Heart left ventricle (tissue), 16 donors: ENCODE results near the gene TGM2. TPM values are rescaled to one million over a fixed set of nuclear protein-coding genes. Genes with fewer than 3 reads are reported as not detected.

Experiments
- ATAC-seq, 4 donors: fragments of 200-7000 bp; cut with Tn5 transposase; one replicate each; pipeline ENCODE4 v1.9.1; 2020 to 2022; ENCODE audit warnings: moderate library complexity in 4 of 4, mild to moderate bottlenecking in 3 of 4, moderate number of reproducible peaks in 1 of 4
- DNase-seq, 5 donors: peaks; one replicate each; pipeline ENCODE4 v3.0.0-alpha.2; 2020
- H3K27ac ChIP-seq, 12 donors: fragments of 200-600 bp; sonication (generic) in 4 of 12; one replicate each; pipeline versions ENCODE4 v1.5.0 to v1.8.0; 2016 to 2022; ENCODE audit warnings: mild to moderate bottlenecking in 2 of 12
- H3K27me3 ChIP-seq, 9 donors: fragments of 200-600 bp; sonication (generic) in 2 of 9; one replicate each; pipeline versions ENCODE4 v1.5.1 to v1.8.0; 2016 to 2022; ENCODE audit warnings: mild to moderate bottlenecking in 3 of 9
- H3K36me3 ChIP-seq, 9 donors: fragments of 200-600 bp; sonication (generic) in 2 of 9; one replicate each; pipeline versions ENCODE4 v1.5.0 to v1.8.0; 2018 to 2022; ENCODE audit warnings: mild to moderate bottlenecking in 2 of 9
- H3K4me1 ChIP-seq, 12 donors: fragments of 200-600 bp; sonication (generic) in 4 of 12; one replicate each; pipeline versions ENCODE4 v1.5.0 to v1.8.0; 2016 to 2022; ENCODE audit warnings: mild to moderate bottlenecking in 3 of 12
- H3K4me3 ChIP-seq, 12 donors: fragments of 200-600 bp; sonication (generic) in 4 of 12; one replicate each; pipeline versions ENCODE4 v1.5.0 to v1.8.0; 2017 to 2022; ENCODE audit warnings: mild to moderate bottlenecking in 9 of 12, moderate library complexity in 4 of 12
- H3K9me3 ChIP-seq, 12 donors: fragments of 200-600 bp; sonication (generic) in 4 of 12; one replicate each; pipeline versions ENCODE4 v1.5.0 to v1.8.0; 2016 to 2022; ENCODE audit warnings: mild to moderate bottlenecking in 1 of 12
- CTCF ChIP-seq, 12 donors: fragments of 200-600 bp; sonication (generic) in 4 of 12; IDR thresholded peaks; one replicate each; pipeline versions ENCODE4 v1.5.0 to v1.8.0; 2018 to 2022; ENCODE audit warnings: antibody characterized with exemption in 12 of 12, mild to moderate bottlenecking in 5 of 12
- POLR2A ChIP-seq, 2 donors: fragments of 450-650 bp; IDR thresholded peaks; one replicate each; pipeline ENCODE4 v1.6.1; 2017; ENCODE audit warnings: antibody characterized with exemption in 2 of 2, mild to moderate bottlenecking in 2 of 2, moderate library complexity in 2 of 2
- WGBS, 4 donors: extraction: QIAGEN DNeasy Blood & Tissue Kit in 2 of 4; methylation state at CpG; one replicate each; pipeline versions ENCODE4 v1.1.5 to v1.1.7; 2013 to 2018; 5-methylcytosine and 5-hydroxymethylcytosine counted together
- intact Hi-C, 10 donors: fragments of 100-400 bp; cut with DNase I; formaldehyde crosslinking; loops; one replicate each; pipeline versions ENCODE4 v1.11.1 to v1.14.2; 2022
- polyA plus RNA-seq, 2 donors: library from polyadenylated mRNA; stranded (reverse); fragments of 200-250 nt; gene quantifications; one replicate each; pipeline ENCODE4 v1.2.3, GENCODE V29; 2013
- total RNA-seq, 9 donors: library from RNA; depleted of rRNA in 2 of 9; stranded (reverse); fragments of >200 nt in 2 of 9; fragmentation: NEBNext Ultra II Directional in 3 of 9; extraction: Animal tissue kit (Norgen Biotek cat#: 25700) in 3 of 9; gene quantifications; one replicate each; pipeline versions ENCODE4 v1.1.0 to v1.2.4, GENCODE V29; 2016 to 2023
- donor health status: ischemic (EF 13 %, LVEDD 7.1; RV severe dilation, severe dysfunction).
- donor health status: healthy with polysubstance abuse.
- donor health status: DM: no; HTN: yes; CAD: no.
- donor health status: DM: no; HTN: no; CAD: no.
- donor health status: ischemic (EF 25% LVEDD 6.9; RV normal size, moderate dysfunction).
- donor health status: ischemic (EF 25% LVEDD 5.7; RV mildly dilated, moderate dysfunction).
- donor health status: healthy.
- donor health status: DM: yes; HTN: yes; CAD: no.
- donor health status: ischemic (EF 35%, LVEDD 5.7; RV mildly dilated, moderate dysfunction).
- donor health status: nonischemic (EF 11% LVEDD 7.7; RV severe dilation, severe dysfunction).
- donor health status: DM: yes; HTN: yes; CAD: no.
- donor health status: PGD.
- donor health status: ischemic (EF 29% LVEDD 5.4; RV normal size, mild dysfunction).
- donor health status: nonischemic (EF 23%, LVEDD 6.1; RV moderate dilation, normal function).

TGM2 gene
- total and polyA plus RNA-seq, 11 donors, result 211 to 1,146 (median 567) TPM

GRCh38 chr20:38133680-38134426 lies 31.2 kb downstream of the TGM2 start:
- no peaks in the 10 kb centered on the region for H3K27me3 ChIP-seq
- 75 to 76% (median 75%) methylated on average over 10 of the region's 10 CpGs for WGBS, 4 donors
- no peak overlapping the region for H3K4me3 ChIP-seq
- TF ChIP-seq CTCF (IDR thresholded peaks at IDR 0.05) (no peak), POLR2A (IDR thresholded peaks at IDR 0.05) (no peak)
- DNase-seq, result peak in 1 of 5 donors; percentile 19
- H3K27ac ChIP-seq, result peak overlapping the region; percentile 38 to 84 (median 76)
- peaks cover 6 to 59% (median 29%) of the 10 kb centered on the region in 12 donors for H3K4me1 ChIP-seq
- H3K36me3 ChIP-seq, result peaks cover 2 to 86% (median 81%) of the 10 kb centered on the region in 9 donors
- intact Hi-C loops, result no loop called here
- no peaks in the 10 kb centered on the region for H3K9me3 ChIP-seq
- ATAC-seq, result no peak

DNA sequence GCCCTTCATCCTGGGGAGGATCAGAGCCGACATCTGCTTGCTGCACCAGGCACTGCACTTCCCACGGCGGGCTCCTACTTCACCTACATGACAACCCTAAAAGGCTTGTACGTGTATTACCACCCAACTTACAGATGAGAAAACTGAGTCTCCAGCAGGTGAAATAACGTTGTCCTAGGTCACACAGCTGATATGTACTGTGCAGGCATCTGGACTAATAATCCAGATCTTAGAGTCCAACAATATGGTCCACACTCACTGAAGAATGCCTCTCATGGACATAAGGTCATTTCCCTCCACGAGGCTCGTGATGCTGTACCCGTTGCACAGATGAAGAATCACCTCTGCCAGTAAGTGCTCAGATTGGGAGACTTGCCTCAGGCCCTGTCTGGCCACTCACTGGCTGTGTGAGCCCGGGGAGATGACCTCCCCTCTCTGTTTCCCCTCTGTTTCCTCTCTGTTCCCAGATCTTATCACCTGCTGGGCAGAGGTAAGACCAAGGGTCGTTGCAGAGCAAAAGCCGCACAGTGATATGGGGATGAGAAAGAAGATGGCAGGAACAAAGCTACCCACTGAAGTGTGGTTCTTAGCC lies 32.1 kb downstream of the TGM2 start:
- DNase-seq (peak in 1 of 5 donors; percentile 23), ATAC-seq (no peak)
- 83 to 91% (median 84%) methylated on average over 11 of the region's 11 CpGs for WGBS, 4 donors
- Histone ChIP-seq H3K4me3 (no peak overlapping the region), H3K27me3 (no peaks in the 10 kb centered on the region), H3K9me3 (no peaks in the 10 kb centered on the region), H3K27ac (peak overlapping the region in 7 of 12 donors; percentile 23 to 81 (median 77)), H3K4me1 (peaks cover 6 to 66% (median 30%) of the 10 kb centered on the region in 12 donors), H3K36me3 (peaks cover 2 to 83% (median 76%) of the 10 kb centered on the region in 9 donors)
- TF ChIP-seq POLR2A (IDR thresholded peaks at IDR 0.05) (no peak), CTCF (IDR thresholded peaks at IDR 0.05) (no peak)
- intact Hi-C loops, result no loop called here

DNA sequence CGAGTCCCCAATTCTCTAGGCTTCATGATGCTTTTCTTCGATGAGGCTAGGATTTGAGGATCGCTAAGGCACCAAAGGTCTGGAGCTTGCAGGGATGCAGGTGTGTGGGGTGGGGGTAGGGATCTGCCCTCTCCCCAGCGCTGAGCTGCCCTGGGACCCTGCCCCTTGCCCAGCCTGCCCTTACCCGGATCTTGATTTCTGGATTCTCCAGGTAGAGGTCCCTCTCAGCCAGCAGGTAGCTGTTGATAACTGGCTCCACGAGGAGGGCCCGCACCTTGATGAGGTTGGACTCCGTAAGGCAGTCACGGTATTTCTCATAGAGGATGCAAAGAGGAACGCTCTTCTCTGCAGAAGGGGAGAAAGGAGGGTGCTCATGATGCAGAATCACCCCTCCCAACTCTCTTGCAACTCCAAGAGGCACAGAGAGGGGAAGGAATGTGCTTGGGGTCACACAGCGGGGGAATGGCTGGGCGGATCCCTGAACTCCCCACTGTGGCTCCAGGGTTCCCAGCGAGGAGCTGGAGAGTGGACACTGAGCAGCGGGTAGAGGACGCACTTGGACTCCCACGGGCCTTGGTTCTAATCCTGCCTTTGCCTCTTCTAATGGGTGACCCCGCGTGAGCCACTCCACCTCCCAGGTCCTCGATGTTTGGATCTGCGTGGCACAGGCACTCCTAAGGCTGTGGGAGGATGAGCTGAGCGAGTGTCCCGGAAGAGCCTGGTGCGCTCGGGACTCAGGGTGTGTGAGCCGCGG lies 32.7 kb downstream of the TGM2 start:
- Histone ChIP-seq H3K4me3 (no peak overlapping the region), H3K27ac (peak overlapping the region in 3 of 12 donors; percentile 22 to 60 (median 32)), H3K27me3 (no peaks in the 10 kb centered on the region), H3K36me3 (peaks cover 2 to 76% (median 70%) of the 10 kb centered on the region in 9 donors), H3K4me1 (peaks cover 9 to 70% (median 35%) of the 10 kb centered on the region in 12 donors), H3K9me3 (no peaks in the 10 kb centered on the region)
- DNase-seq, result peak in 2 of 5 donors; percentile 22 to 26
- no peak for ATAC-seq
- no peak for TF ChIP-seq CTCF (IDR thresholded peaks at IDR 0.05)
- TF ChIP-seq POLR2A (IDR thresholded peaks at IDR 0.05), result no peak
- intact Hi-C loops, result no loop called here
- 92 to 97% (median 93%) methylated on average over 25 to 26 of the region's 26 CpGs for WGBS, 4 donors
